K562 (cell line): Measurements from ENCODE around the gene UNC13A. TPM values are rescaled to one million over a fixed set of nuclear protein-coding genes. Genes with fewer than 3 reads are reported as not detected.
A peak's percentile ranks its signal among the peaks of the same experiment; 100 is the strongest.

Experiments used
- C11orf30 ChIP-seq: fragments of 450-650 bp; IDR thresholded peaks from 2 replicates; pipeline ENCODE4 v1.6.1; 2016; ENCODE audit warnings: low read depth, mild to moderate bottlenecking
- CSDE1 ChIP-seq, 2 experiments: fragments of 450-650 bp; IDR thresholded peaks; 2 replicates each; pipeline ENCODE4 v1.6.1; 2016; ENCODE audit warnings: mild to moderate bottlenecking in 1 of 2
- CTBP1 ChIP-seq: fragments of 450-650 bp; IDR thresholded peaks from 2 replicates; pipeline ENCODE4 v1.6.1; 2016; ENCODE audit warnings: borderline replicate concordance
- ELK1 ChIP-seq: sonication (generic); formaldehyde crosslinking; IDR thresholded peaks from 2 replicates; pipeline ENCODE4 v1.8.1; 2022; ENCODE audit warnings: missing genetic modification reagents
- ESRRA ChIP-seq: fragments of 450-650 bp; IDR thresholded peaks from 2 replicates; pipeline ENCODE4 v1.6.1; 2014; ENCODE audit warnings: low read depth, mild to moderate bottlenecking, moderate library complexity, borderline replicate concordance
- ETS1 ChIP-seq: conservative IDR thresholded peaks from 2 replicates; pipeline ENCODE4 v1.6.1; 2011; ENCODE audit warnings: low read depth, mild to moderate bottlenecking, low read length; ENCODE audit not compliant: control insufficient read depth
- GABPA ChIP-seq: fragments of 200-800 bp; sonication (Bioruptor generic); conservative IDR thresholded peaks from 2 replicates; pipeline ENCODE4 v1.6.1; 2016; ENCODE audit warnings: low read depth, missing genetic modification characterization, missing compliant biosample characterization
- KDM2B ChIP-seq: fragments of 250-450 bp; sonication (Bioruptor Pico); IDR thresholded peaks from 2 replicates; pipeline ENCODE4 v1.8.0; 2021; ENCODE audit warnings: mild to moderate bottlenecking, moderate library complexity
- MECOM ChIP-seq: fragments of 250-450 bp; sonication (Bioruptor Pico); IDR thresholded peaks from 2 replicates; pipeline ENCODE4 v1.8.0; 2022; ENCODE audit warnings: inconsistent platforms
- MTA1 ChIP-seq: fragments of 450-650 bp; IDR thresholded peaks from 2 replicates; pipeline ENCODE4 v1.6.1; 2017; ENCODE audit warnings: borderline replicate concordance
- POLR2B ChIP-seq: fragments of 450-650 bp; IDR thresholded peaks from 2 replicates; pipeline ENCODE4 v1.6.1; 2018; ENCODE audit warnings: low read depth; ENCODE audit not compliant: partially characterized antibody
- SP1 ChIP-seq: sonication (generic); formaldehyde crosslinking; IDR thresholded peaks from 2 replicates; pipeline ENCODE4 v1.8.1; 2022; ENCODE audit warnings: mild to moderate bottlenecking, missing genetic modification reagents
- SRSF1 ChIP-seq: fragments of 200-400 bp; formaldehyde crosslinking; IDR thresholded peaks from 2 replicates; pipeline ENCODE4 v1.6.1; 2017; ENCODE audit warnings: mild to moderate bottlenecking, low read depth, low read length, moderate library complexity
- ZBTB40 ChIP-seq, 2 experiments: fragments of 450-650 bp in 1 of 2; sonication (generic) in 1 of 2; formaldehyde crosslinking in 1 of 2; IDR thresholded peaks; 2 replicates each; pipeline versions ENCODE4 v1.7.1 to v1.9.0; 2016 to 2022; ENCODE audit warnings: inconsistent platforms in 1 of 2, mild to moderate bottlenecking in 1 of 2, missing genetic modification reagents in 1 of 2
- ZNF384 ChIP-seq: IDR thresholded peaks from 2 replicates; pipeline ENCODE4 v1.6.1; 2012; ENCODE audit warnings: low read depth, low read length, improper control_type of control experiment
- polyA plus RNA-seq, 8 experiments: library from polyadenylated mRNA; depleted of rRNA in 4 of 8; stranded (reverse) in 5 of 8; unstranded in 3 of 8; fragments of >200 nt; fragmentation: Nextera tagmentation in 2 of 8; fragmentation: Illumina TruSeq in 1 of 8; extraction: Ambion mirVana in 2 of 8; extraction: Trizol in 1 of 8; gene quantifications; 2 replicates each; pipeline versions ENCODE4 v1.2.1 to v1.2.3, GENCODE V29; 2011 to 2014; ENCODE audit warnings: inconsistent platforms in 1 of 8, missing spikeins in 1 of 8
- total RNA-seq, 7 experiments: library from RNA; depleted of rRNA in 6 of 7; stranded (reverse); fragments of >200 nt in 6 of 7; fragmentation: Illumina TruSeq in 2 of 7; extraction: Trizol in 2 of 7; gene quantifications; 2 replicates each; pipeline versions ENCODE4 v1.2.1 to v1.2.3, GENCODE V29; 2011 to 2021; ENCODE audit warnings: low replicate concordance in 1 of 7

UNC13A gene
- total and polyA plus RNA-seq, 9 of the 15 experiments (the other 6 are each of a cell fraction or from before 2014, with no cell fraction given): 0.03 to 1.0 (median 0.25) TPM

- 0 out of 2 replicates have a peak, but pooled peaks have one; percentile 52 for TF ChIP-seq ETS1
- TF ChIP-seq POLR2B: peak; percentile 52
- no peak for TF ChIP-seq C11orf30
- TF ChIP-seq SP1 (CRISPR knock-in tag): peak; percentile 94
- TF ChIP-seq SRSF1: no peak
- no peak for TF ChIP-seq ZNF384
- TF ChIP-seq CSDE1 (IDR thresholded peaks at IDR 0.05): no peak
- no peak; the same call in 1 of the 2 replicates for TF ChIP-seq ESRRA
- no peak for TF ChIP-seq ZBTB40 (IDR thresholded peaks at IDR 0.05)
- no peak for TF ChIP-seq ZBTB40 (CRISPR knock-in tag; IDR thresholded peaks at IDR 0.05)
- peak; percentile 52; the same call in 1 of the 2 replicates for TF ChIP-seq GABPA (tag)
- TF ChIP-seq ELK1: no peak
- no peak for TF ChIP-seq MTA1
- TF ChIP-seq MECOM (CRISPR knock-in tag): no peak
- TF ChIP-seq KDM2B (CRISPR knock-in tag): no peak
- peak; percentile 52; the same call in 1 of the 2 replicates for TF ChIP-seq CTBP1
Observed at GRCh38 chr19:17579661-17580244, 108.4 kb downstream of the UNC13A start (continued).
